ENCODE results near the gene RAX.

Gene RAX

GRCh38 chr18:59272891-59273758 is at the start of gene RAX:
TSS of gene RAX (minus strand) at chr18:59273454. CDS start at chr18:59273206, 248 bp downstream.
- DNase-seq = no peak

GRCh38 chr18:59318460-59319050 is 45.3 kb upstream of the RAX start, which contains the start of gene CPLX4:
TSS of gene CPLX4 (minus strand) at chr18:59318649. CDS start at chr18:59318462, 187 bp downstream.
- DNase-seq = no peak

GRCh38 chr18:59311631-59312030 is 38.4 kb upstream of the RAX start:
- DNase-seq = no peak

- no peak for DNase-seq
Observed at GRCh38 chr18:59308938-59309260, 35.6 kb upstream of the RAX start.

- DNase-seq = peak; percentile 19 to 60 (median 32)
Observed at GRCh38 chr18:59308248-59308937, 35.1 kb upstream of the RAX start.

- DNase-seq = no peak
Observed at GRCh38 chr18:59306640-59307039, 33.4 kb upstream of the RAX start.

GRCh38 chr18:59305295-59305694 is 32.0 kb upstream of the RAX start:
- no peak for DNase-seq

- no peak for DNase-seq
Observed at GRCh38 chr18:59303656-59304195, 30.5 kb upstream of the RAX start.

GRCh38 chr18:59303006-59303405 is 29.8 kb upstream of the RAX start:
- no peak for DNase-seq

GRCh38 chr18:59301929-59302328 is 28.7 kb upstream of the RAX start:
- no peak for DNase-seq

- DNase-seq = no peak
Observed at GRCh38 chr18:59300676-59301285, 27.5 kb upstream of the RAX start.

- DNase-seq = no peak
Observed at GRCh38 chr18:59298871-59299270, 25.6 kb upstream of the RAX start.

GRCh38 chr18:59293317-59293716 is 20.1 kb upstream of the RAX start:
- DNase-seq = no peak

- no peak for DNase-seq
Observed at GRCh38 chr18:59286341-59286740, 13.1 kb upstream of the RAX start.

GRCh38 chr18:59282341-59282740 is 9.1 kb upstream of the RAX start:
- DNase-seq = no peak

GRCh38 chr18:59279722-59280121 is 6.5 kb upstream of the RAX start:
- no peak for DNase-seq

GRCh38 chr18:59279193-59279592 is 5.9 kb upstream of the RAX start:
- no peak for DNase-seq

- no peak for DNase-seq
Observed at GRCh38 chr18:59278793-59279192, 5.5 kb upstream of the RAX start.

GRCh38 chr18:59276047-59276446 is 2.8 kb upstream of the RAX start:
- no peak for DNase-seq

- no peak for DNase-seq
Observed at GRCh38 chr18:59275406-59275949, 2.2 kb upstream of the RAX start.

- DNase-seq = no peak
Observed at GRCh38 chr18:59274533-59274928, 1.3 kb upstream of the RAX start.

GRCh38 chr18:59273759-59274532 is 692 bp upstream of the RAX start:
- no peak for DNase-seq
